Mammary microvascular endothelial cell (primary cell): ENCODE results near the gene LIPN. TPM values are rescaled to one million over a fixed set of nuclear protein-coding genes. Genes with fewer than 3 reads are reported as not detected.

Experiments
- total RNA-seq: library from RNA; depleted of rRNA; stranded (reverse); fragments of >200 nt; gene quantifications from 2 replicates; pipeline ENCODE4 v1.2.3, GENCODE V29; 2015

LIPN gene, protein sequence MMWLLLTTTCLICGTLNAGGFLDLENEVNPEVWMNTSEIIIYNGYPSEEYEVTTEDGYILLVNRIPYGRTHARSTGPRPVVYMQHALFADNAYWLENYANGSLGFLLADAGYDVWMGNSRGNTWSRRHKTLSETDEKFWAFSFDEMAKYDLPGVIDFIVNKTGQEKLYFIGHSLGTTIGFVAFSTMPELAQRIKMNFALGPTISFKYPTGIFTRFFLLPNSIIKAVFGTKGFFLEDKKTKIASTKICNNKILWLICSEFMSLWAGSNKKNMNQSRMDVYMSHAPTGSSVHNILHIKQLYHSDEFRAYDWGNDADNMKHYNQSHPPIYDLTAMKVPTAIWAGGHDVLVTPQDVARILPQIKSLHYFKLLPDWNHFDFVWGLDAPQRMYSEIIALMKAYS
- not detected in 2 replicates for total RNA-seq

DNA sequence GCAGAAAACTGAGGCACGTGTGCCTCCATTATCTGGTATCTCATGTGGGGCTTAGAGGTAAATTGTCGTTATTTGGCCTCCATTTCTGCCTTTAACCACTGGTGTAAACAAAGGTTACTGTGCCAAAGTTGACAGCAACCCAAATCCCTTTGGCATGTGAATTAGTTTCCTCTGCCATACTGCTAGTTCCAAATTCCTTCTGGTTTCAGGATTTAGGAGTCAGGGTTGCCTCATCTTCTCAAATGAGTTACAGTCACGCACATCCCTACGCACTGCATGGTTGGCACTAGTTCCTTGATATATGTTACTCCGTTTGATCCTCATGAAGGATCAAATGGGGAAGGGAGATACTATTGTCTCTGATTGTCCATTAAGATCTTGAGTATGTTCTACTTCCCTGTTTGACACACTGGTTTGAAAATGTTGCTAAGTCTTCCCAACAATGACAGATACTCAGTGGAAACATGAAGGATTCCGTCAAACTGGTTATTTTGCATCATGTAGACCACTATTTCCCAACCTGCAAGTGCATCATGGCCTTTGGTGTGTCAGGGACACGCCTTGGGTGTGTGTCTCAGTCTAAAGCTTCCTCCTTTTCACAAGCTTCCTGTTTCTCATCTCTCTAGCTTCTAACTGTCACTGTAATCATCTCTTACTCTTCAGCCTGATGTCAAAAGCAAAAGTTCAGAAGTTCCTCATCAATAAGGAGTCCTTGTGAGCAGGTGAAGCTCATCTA is at the start of gene LIPN:
LIPN (plus strand) TSS at position 655 of the 736 bp plus-strand sequence. CDS start 1,386 bp downstream, outside the sequence.

DNA sequence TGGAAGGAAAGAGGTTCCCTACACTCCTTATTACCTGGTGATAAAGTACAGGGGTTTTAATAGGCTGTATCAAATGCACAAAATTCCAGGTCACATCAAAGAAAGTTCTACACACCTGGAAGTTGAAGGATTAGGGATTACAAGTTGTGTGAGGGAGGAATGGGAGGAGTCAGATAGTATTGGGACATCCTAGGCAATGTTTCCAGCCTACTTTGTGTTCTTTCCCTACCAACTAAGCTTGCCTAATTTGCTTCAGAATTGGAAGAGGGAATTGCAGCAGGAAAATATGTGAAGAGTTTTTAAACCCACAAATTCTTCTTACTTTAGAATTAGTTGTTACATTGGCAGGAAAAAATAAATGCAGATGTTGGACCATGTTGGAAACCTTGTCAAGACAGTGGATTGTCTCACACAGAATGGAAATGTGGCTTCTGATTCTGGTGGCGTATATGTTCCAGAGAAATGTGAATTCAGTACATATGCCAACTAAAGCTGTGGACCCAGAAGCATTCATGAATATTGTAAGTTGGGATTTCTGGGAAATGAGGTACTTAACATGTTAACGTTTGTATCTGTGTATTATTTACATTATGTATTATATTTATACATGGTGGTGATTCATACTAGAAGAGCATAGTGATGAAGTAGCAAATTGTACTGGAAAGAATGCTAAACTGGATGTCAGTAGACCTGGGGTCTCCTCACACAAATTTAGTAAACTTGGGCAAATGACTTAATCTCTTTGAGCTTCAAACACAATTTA is 42.9 kb downstream of the LIPN start, which contains the start of gene LIPM:
LIPM (plus strand) TSS at position 208 of the 763 bp plus-strand sequence; CDS start at position 375, 167 bp downstream.

Other genes with a start within 250 kb of the LIPN start
- gene RNLS, start 176.7 kb upstream of the LIPN start, total RNA-seq = 1.4 and 2.9 TPM in 2 replicates
- gene LIPJ, start 173.3 kb upstream of the LIPN start, total RNA-seq = not detected in 2 replicates
- gene LIPF, start 95.6 kb upstream of the LIPN start, total RNA-seq = not detected in 2 replicates
- not detected in 2 replicates for gene LIPK, start 53.8 kb upstream of the LIPN start, total RNA-seq
- not detected in 2 replicates for gene LIPM, start 42.7 kb downstream of the LIPN start, total RNA-seq
- gene ANKRD22, start 91.8 kb downstream of the LIPN start, total RNA-seq = not detected in 2 replicates
- 0.44 and 0.67 TPM in 2 replicates for gene STAMBPL1, start 120.2 kb downstream of the LIPN start, total RNA-seq
- gene ACTA2, start 192.8 kb downstream of the LIPN start, total RNA-seq = 44.5 and 48.4 TPM in 2 replicates
- gene FAS, start 230.8 kb downstream of the LIPN start, total RNA-seq = 15.2 and 16.6 TPM in 2 replicates